Neural progenitor cell (in vitro differentiated cells): Measurements from ENCODE around the gene PRICKLE2. TPM values are rescaled to one million over a fixed set of nuclear protein-coding genes. Genes with fewer than 3 reads are reported as not detected.

Experiments
- DNase-seq: peaks from one replicate; pipeline ENCODE4 v3.0.0-alpha.2; 2016; ENCODE audit warnings: low spot score
- H2AFZ ChIP-seq: fragments of 200-600 bp; sonication (generic); replicated peaks from 2 replicates; pipeline ENCODE4 v1.6.1; 2016; ENCODE audit warnings: antibody characterized with exemption
- H3F3A ChIP-seq: fragments of 200-600 bp; sonication (generic); 2 replicates; pipeline ENCODE4 v1.6.1; 2016; ENCODE audit warnings: antibody characterized with exemption, low read depth
- H3K27ac ChIP-seq: fragments of 200-600 bp; sonication (generic); 2 replicates; pipeline ENCODE4 v1.5.1; 2016; ENCODE audit warnings: mild to moderate bottlenecking
- H3K27me3 ChIP-seq: fragments of 200-600 bp; sonication (generic); 2 replicates; pipeline ENCODE4 v1.6.1; 2016; ENCODE audit warnings: mild to moderate bottlenecking, moderate library complexity
- H3K36me3 ChIP-seq: fragments of 200-600 bp; sonication (generic); 2 replicates; pipeline ENCODE4 v1.5.1; 2016
- H3K4me1 ChIP-seq: fragments of 200-600 bp; sonication (generic); 2 replicates; pipeline ENCODE4 v1.6.1; 2016; ENCODE audit warnings: mixed run types
- H3K4me2 ChIP-seq: fragments of 200-600 bp; sonication (generic); 2 replicates; pipeline ENCODE4 v1.6.1; 2016
- H3K4me3 ChIP-seq: fragments of 200-600 bp; sonication (generic); 2 replicates; pipeline ENCODE4 v1.5.1; 2016
- H3K79me2 ChIP-seq: fragments of 200-600 bp; sonication (generic); 2 replicates; pipeline ENCODE4 v1.6.1; 2016; ENCODE audit warnings: low read depth
- H3K9ac ChIP-seq: fragments of 200-600 bp; sonication (generic); 2 replicates; pipeline ENCODE4 v1.6.1; 2016
- H3K9me3 ChIP-seq: fragments of 200-600 bp; sonication (generic); 2 replicates; pipeline ENCODE4 v1.5.1; 2016; ENCODE audit warnings: low read depth
- H4K20me1 ChIP-seq: fragments of 200-600 bp; sonication (generic); 2 replicates; pipeline ENCODE4 v1.6.1; 2016; ENCODE audit warnings: low read depth
- H3K27ac Mint-ChIP-seq: 3 replicates; pipeline ENCODE4 v1.8.0; 2021; ENCODE audit warnings: mixed read lengths
- H3K27me3 Mint-ChIP-seq: 2 replicates; pipeline ENCODE4 v1.8.0; 2022; ENCODE audit warnings: low read depth, mild to moderate bottlenecking, inconsistent platforms, moderate library complexity, mixed read lengths; ENCODE audit not compliant: insufficient read depth
- H3K36me3 Mint-ChIP-seq: 3 replicates; pipeline ENCODE4 v1.8.0; 2021; ENCODE audit warnings: mixed read lengths
- H3K4me1 Mint-ChIP-seq: 3 replicates; pipeline ENCODE4 v1.8.0; 2021; ENCODE audit warnings: mixed read lengths
- H3K4me3 Mint-ChIP-seq: 3 replicates; pipeline ENCODE4 v1.8.0; 2021; ENCODE audit warnings: mild to moderate bottlenecking, moderate library complexity, mixed read lengths
- H3K9me3 Mint-ChIP-seq: 3 replicates; pipeline ENCODE4 v1.8.0; 2020; ENCODE audit warnings: mixed read lengths
- CTCF ChIP-seq: fragments of 200-600 bp; sonication (generic); IDR thresholded peaks from 2 replicates; pipeline ENCODE4 v1.5.1; 2017; ENCODE audit warnings: antibody characterized with exemption, mild to moderate bottlenecking
- EZH2 ChIP-seq: fragments of 200-600 bp; sonication (generic); IDR thresholded peaks from 2 replicates; pipeline ENCODE4 v1.6.1; 2017; ENCODE audit warnings: antibody characterized with exemption, mild to moderate bottlenecking, moderate library complexity
- EZH2phosphoT487 ChIP-seq: fragments of 200-600 bp; sonication (generic); IDR thresholded peaks from 2 replicates; pipeline ENCODE4 v1.6.1; 2017; ENCODE audit warnings: antibody characterized with exemption
- total RNA-seq: library from RNA; depleted of rRNA; stranded (reverse); fragments of >200 nt; gene quantifications from 2 replicates; pipeline ENCODE4 v1.2.3, GENCODE V29; 2015; ENCODE audit warnings: low replicate concordance

PRICKLE2 gene
- total RNA-seq, 1 donor from 2014 or later: 11.5 TPM

GRCh38 chr3:64081235-64081630 is 144.0 kb downstream of the PRICKLE2 start:
- H3K4me1 ChIP-seq: no peaks in the 10 kb centered on the region
- no peaks in the 10 kb centered on the region for H3K9me3 ChIP-seq
- H3K4me2 ChIP-seq: no peak overlapping the region
- H3K27me3 Mint-ChIP-seq: peaks cover 7% of the 10 kb centered on the region
- H4K20me1 ChIP-seq: no peaks in the 10 kb centered on the region
- no peaks in the 10 kb centered on the region for H3K36me3 Mint-ChIP-seq
- no peak overlapping the region for H3K9ac ChIP-seq
- TF ChIP-seq EZH2phosphoT487 (no peak), EZH2 (no peak), CTCF (no peak)
- H3F3A ChIP-seq: no peaks in the 10 kb centered on the region
- no peaks in the 10 kb centered on the region for H3K27me3 ChIP-seq
- H3K9me3 Mint-ChIP-seq: no peaks in the 10 kb centered on the region
- no peak overlapping the region for H3K27ac ChIP-seq
- H3K79me2 ChIP-seq: no peaks in the 10 kb centered on the region
- no peaks in the 10 kb centered on the region for H3K36me3 ChIP-seq
- H3K4me1 Mint-ChIP-seq: peaks cover 7% of the 10 kb centered on the region
- DNase-seq: no peak
- no peak overlapping the region for H3K4me3 ChIP-seq
- H3K4me3 Mint-ChIP-seq: no peak overlapping the region
- H3K27ac Mint-ChIP-seq: no peak overlapping the region
- no peak overlapping the region for H2AFZ ChIP-seq

- Histone ChIP-seq H3K4me2 (no peak overlapping the region), H4K20me1 (no peaks in the 10 kb centered on the region), H3K27ac (no peak overlapping the region), H3K27me3 (no peaks in the 10 kb centered on the region), H3K9me3 (no peaks in the 10 kb centered on the region), H2AFZ (no peak overlapping the region), H3F3A (no peaks in the 10 kb centered on the region), H3K36me3 (no peaks in the 10 kb centered on the region), H3K4me1 (no peaks in the 10 kb centered on the region), H3K9ac (no peak overlapping the region), H3K79me2 (no peaks in the 10 kb centered on the region), H3K4me3 (no peak overlapping the region)
- no peak overlapping the region for H3K27ac Mint-ChIP-seq
- peaks cover 7% of the 10 kb centered on the region for H3K27me3 Mint-ChIP-seq
- TF ChIP-seq EZH2 (no peak), EZH2phosphoT487 (no peak), CTCF (no peak)
- DNase-seq: no peak
- H3K4me1 Mint-ChIP-seq: peaks cover 6% of the 10 kb centered on the region
- H3K9me3 Mint-ChIP-seq: no peaks in the 10 kb centered on the region
- no peaks in the 10 kb centered on the region for H3K36me3 Mint-ChIP-seq
- no peak overlapping the region for H3K4me3 Mint-ChIP-seq
Measured at GRCh38 chr3:64080616-64081234, 144.5 kb downstream of the PRICKLE2 start.

GRCh38 chr3:64079369-64080150 is 145.7 kb downstream of the PRICKLE2 start:
- TF ChIP-seq CTCF (no peak), EZH2phosphoT487 (no peak), EZH2 (no peak)

More at GRCh38 chr3:64079369-64080150, 145.7 kb downstream of the PRICKLE2 start:
- Histone ChIP-seq H3K27ac (no peak overlapping the region), H3K79me2 (no peaks in the 10 kb centered on the region), H3K36me3 (no peaks in the 10 kb centered on the region), H3K9ac (no peak overlapping the region), H3K4me2 (no peak overlapping the region), H3K9me3 (no peaks in the 10 kb centered on the region), H2AFZ (no peak overlapping the region), H3K4me3 (no peak overlapping the region), H3F3A (no peaks in the 10 kb centered on the region), H3K27me3 (no peaks in the 10 kb centered on the region), H4K20me1 (no peaks in the 10 kb centered on the region), H3K4me1 (no peaks in the 10 kb centered on the region)
- Mint-ChIP-seq H3K36me3 (no peaks in the 10 kb centered on the region), H3K27ac (no peak overlapping the region), H3K9me3 (peaks cover 4% of the 10 kb centered on the region), H3K4me3 (no peak overlapping the region), H3K4me1 (peaks cover 6% of the 10 kb centered on the region), H3K27me3 (peaks cover 7% of the 10 kb centered on the region)
- DNase-seq: no peak
